ENCODE measurements around the gene SFTPD.

The SFTPD gene

DNA sequence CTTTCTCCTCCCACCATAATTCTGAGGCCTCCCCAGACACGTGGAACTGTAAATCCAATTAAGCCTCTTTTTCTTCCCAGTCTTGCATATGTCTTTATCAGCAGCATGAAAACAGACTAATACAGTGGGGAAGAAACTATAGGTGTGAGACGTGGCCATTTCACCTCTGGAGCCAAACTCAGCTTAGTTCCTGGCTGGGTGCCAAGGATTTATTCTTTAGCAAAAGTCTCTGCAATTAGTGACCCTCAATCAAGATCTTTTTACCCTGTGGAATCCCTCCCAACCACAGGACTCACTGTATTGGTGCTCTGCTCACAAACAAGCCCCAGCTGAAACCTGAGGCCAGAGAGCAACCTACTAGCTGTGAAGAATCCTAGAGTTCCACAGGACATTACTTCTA lies 28.1 kb upstream of the SFTPD start:
- H3K36me3 ChIP-seq (ENCODE audit: insufficient read depth, low read length) = no peaks in the 10 kb centered on the region
- H3F3A ChIP-seq (ENCODE audit: insufficient read depth, low read length) = no peaks in the 10 kb centered on the region
- no peaks in the 10 kb centered on the region for H4K20me1 ChIP-seq (ENCODE audit: insufficient read depth, low read length)
- no peak overlapping the region for H2AFZ ChIP-seq (ENCODE audit: low read length)
- no peaks in the 10 kb centered on the region for H3K9me3 ChIP-seq (ENCODE audit: low read length)
- H3K27me3 ChIP-seq (ENCODE audit: insufficient read depth, low read length) = no peaks in the 10 kb centered on the region; the same call in 1 of the 2 replicates
- H3K4me3 ChIP-seq (ENCODE audit: low read depth, low read length, poor library complexity, severe bottlenecking) = no peak overlapping the region
- H3K4me2 ChIP-seq (ENCODE audit: low read length) = no peak overlapping the region
- no peaks in the 10 kb centered on the region for H3K4me1 ChIP-seq (ENCODE audit: insufficient read depth, low read length, severe bottlenecking)
- H3K27ac ChIP-seq (ENCODE audit: low read depth, low read length, poor library complexity, severe bottlenecking) = no peak overlapping the region
- TF ChIP-seq EZH2 (IDR thresholded peaks at IDR 0.05; ENCODE audit: borderline replicate concordance, low read length) = no peak
- TF ChIP-seq, protein P1, sequence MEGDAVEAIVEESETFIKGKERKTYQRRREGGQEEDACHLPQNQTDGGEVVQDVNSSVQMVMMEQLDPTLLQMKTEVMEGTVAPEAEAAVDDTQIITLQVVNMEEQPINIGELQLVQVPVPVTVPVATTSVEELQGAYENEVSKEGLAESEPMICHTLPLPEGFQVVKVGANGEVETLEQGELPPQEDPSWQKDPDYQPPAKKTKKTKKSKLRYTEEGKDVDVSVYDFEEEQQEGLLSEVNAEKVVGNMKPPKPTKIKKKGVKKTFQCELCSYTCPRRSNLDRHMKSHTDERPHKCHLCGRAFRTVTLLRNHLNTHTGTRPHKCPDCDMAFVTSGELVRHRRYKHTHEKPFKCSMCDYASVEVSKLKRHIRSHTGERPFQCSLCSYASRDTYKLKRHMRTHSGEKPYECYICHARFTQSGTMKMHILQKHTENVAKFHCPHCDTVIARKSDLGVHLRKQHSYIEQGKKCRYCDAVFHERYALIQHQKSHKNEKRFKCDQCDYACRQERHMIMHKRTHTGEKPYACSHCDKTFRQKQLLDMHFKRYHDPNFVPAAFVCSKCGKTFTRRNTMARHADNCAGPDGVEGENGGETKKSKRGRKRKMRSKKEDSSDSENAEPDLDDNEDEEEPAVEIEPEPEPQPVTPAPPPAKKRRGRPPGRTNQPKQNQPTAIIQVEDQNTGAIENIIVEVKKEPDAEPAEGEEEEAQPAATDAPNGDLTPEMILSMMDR (IDR thresholded peaks at IDR 0.05; ENCODE audit: low read length) = no peak
- H3K9me2 ChIP-seq (ENCODE audit: low read depth, low read length) = no peaks in the 10 kb centered on the region
- H3K79me2 ChIP-seq (ENCODE audit: insufficient read depth, low read length) = no peaks in the 10 kb centered on the region
- no peak overlapping the region for H3K9ac ChIP-seq (ENCODE audit: low read length)

DNA sequence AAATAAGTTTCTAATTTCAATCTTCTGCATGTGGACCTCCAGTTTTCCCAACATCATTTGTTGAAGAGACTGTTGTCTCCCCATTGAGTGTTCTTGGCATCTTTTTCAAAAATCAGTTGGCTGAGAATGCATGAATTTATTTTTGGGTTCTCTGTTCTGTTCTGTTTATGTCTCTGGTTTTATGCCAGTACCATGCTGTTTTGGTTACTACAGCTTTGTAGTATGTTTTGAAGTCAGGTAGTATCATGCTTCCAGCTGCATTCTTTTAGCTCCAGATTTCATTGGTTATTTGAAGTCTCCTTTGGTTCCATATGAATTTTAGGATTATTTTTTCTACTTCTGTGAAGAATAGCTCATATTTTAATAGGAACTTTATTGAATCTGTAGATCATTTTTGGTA lies 21.2 kb upstream of the SFTPD start:
- no peak overlapping the region for H3K9ac ChIP-seq (ENCODE audit: low read length)
- no peaks in the 10 kb centered on the region for H3K9me2 ChIP-seq (ENCODE audit: low read depth, low read length)
- no peak overlapping the region for H3K4me3 ChIP-seq (ENCODE audit: low read depth, low read length, poor library complexity, severe bottlenecking)
- H2AFZ ChIP-seq (ENCODE audit: low read length) = no peak overlapping the region
- no peaks in the 10 kb centered on the region for H3K9me3 ChIP-seq (ENCODE audit: low read length)
- no peaks in the 10 kb centered on the region for H3K36me3 ChIP-seq (ENCODE audit: insufficient read depth, low read length)
- no peaks in the 10 kb centered on the region for H3K4me1 ChIP-seq (ENCODE audit: insufficient read depth, low read length, severe bottlenecking)
- H3K27ac ChIP-seq (ENCODE audit: low read depth, low read length, poor library complexity, severe bottlenecking) = no peak overlapping the region
- H3K79me2 ChIP-seq (ENCODE audit: insufficient read depth, low read length) = no peaks in the 10 kb centered on the region
- no peaks in the 10 kb centered on the region for H3K27me3 ChIP-seq (ENCODE audit: insufficient read depth, low read length)
- TF ChIP-seq, protein P1 (IDR thresholded peaks at IDR 0.05; ENCODE audit: low read length) = no peak
- no peak for TF ChIP-seq EZH2 (IDR thresholded peaks at IDR 0.05; ENCODE audit: borderline replicate concordance, low read length)
- H3K4me2 ChIP-seq (ENCODE audit: low read length) = no peak overlapping the region
- H4K20me1 ChIP-seq (ENCODE audit: insufficient read depth, low read length) = no peaks in the 10 kb centered on the region
- no peaks in the 10 kb centered on the region for H3F3A ChIP-seq (ENCODE audit: insufficient read depth, low read length)

DNA sequence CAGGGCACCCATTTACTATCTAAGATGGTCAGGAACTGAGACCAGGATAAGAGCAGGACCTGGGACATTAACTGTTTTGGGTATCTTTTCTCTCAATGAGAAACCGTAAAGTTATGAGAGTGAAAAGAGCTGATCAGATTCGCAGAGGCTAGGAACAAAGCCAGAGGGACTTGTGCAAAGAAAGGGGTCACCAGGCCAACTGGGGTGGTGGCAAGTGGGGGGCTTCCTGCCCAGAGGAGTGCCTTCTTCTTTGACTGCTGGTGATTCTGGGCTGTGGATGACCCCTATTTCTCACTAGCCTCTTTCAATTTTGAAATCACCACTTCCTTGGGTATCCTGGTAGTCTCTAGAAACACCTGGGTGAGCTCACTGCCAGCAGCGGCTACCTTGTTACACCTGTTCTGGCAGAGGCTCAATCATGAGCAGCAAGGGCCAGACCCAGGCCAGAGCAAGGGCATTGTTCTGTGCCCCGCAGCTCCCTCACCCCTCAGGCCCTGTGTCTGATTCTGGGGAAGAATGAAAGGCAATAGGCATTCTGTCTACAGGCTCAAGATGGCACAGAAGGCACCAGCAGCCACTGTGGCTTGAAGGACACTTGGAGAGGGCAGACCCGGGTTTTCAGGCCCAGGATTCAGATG lies 999 bp downstream of the SFTPD start:
- H3K4me2 ChIP-seq (ENCODE audit: low read length) = no peak overlapping the region
- no peak overlapping the region for H3K9ac ChIP-seq (ENCODE audit: low read length)
- no peaks in the 10 kb centered on the region for H3K79me2 ChIP-seq (ENCODE audit: insufficient read depth, low read length)
- no peaks in the 10 kb centered on the region for H3K27me3 ChIP-seq (ENCODE audit: insufficient read depth, low read length)
- H3F3A ChIP-seq (ENCODE audit: insufficient read depth, low read length) = no peaks in the 10 kb centered on the region
- no peaks in the 10 kb centered on the region for H3K9me2 ChIP-seq (ENCODE audit: low read depth, low read length)
- no peak overlapping the region for H3K4me3 ChIP-seq (ENCODE audit: low read depth, low read length, poor library complexity, severe bottlenecking)
- no peaks in the 10 kb centered on the region for H3K4me1 ChIP-seq (ENCODE audit: insufficient read depth, low read length, severe bottlenecking)
- H3K36me3 ChIP-seq (ENCODE audit: insufficient read depth, low read length) = no peaks in the 10 kb centered on the region
- H3K9me3 ChIP-seq (ENCODE audit: low read length) = no peaks in the 10 kb centered on the region
- H4K20me1 ChIP-seq (ENCODE audit: insufficient read depth, low read length) = no peaks in the 10 kb centered on the region
- H2AFZ ChIP-seq (ENCODE audit: low read length) = no peak overlapping the region
- TF ChIP-seq, protein P1 (IDR thresholded peaks at IDR 0.05; ENCODE audit: low read length) = no peak
- no peak for TF ChIP-seq EZH2 (IDR thresholded peaks at IDR 0.05; ENCODE audit: borderline replicate concordance, low read length)
- no peak overlapping the region for H3K27ac ChIP-seq (ENCODE audit: low read depth, low read length, poor library complexity, severe bottlenecking)
